Prostate gland (tissue), 2 donors: ENCODE measurements around the gene YBX1.
"Not testable (repeated sequence)": the region's sequence is repeated elsewhere in the genome, so short reads cannot be mapped to it uniquely, and the experiment has no call there.

ENCODE experiments used
- CTCF ChIP-seq, 4 experiments: fragments of 200-600 bp in 2 of 4; fragments of 450-650 bp in 2 of 4; sonication (generic) in 2 of 4; IDR thresholded peaks; 1 replicate in 3 of 4; 2 replicates in 1 of 4; pipeline ENCODE4 v1.5.1; 2016 to 2019; ENCODE audit warnings: antibody characterized with exemption in 4 of 4, mild to moderate bottlenecking in 2 of 4, moderate library complexity in 2 of 4
- POLR2A ChIP-seq: fragments of 450-650 bp; IDR thresholded peaks from one replicate; pipeline ENCODE4 v1.6.1; 2016; ENCODE audit warnings: antibody characterized with exemption, mild to moderate bottlenecking

GRCh38 chr1:42712808-42713207, 30.6 kb downstream of the YBX1 start:
- TF ChIP-seq CTCF (IDR thresholded peaks at IDR 0.05); POLR2A: not testable (repeated sequence)
